GM18511 (cell line): Measurements from ENCODE around the gene SGPP2.
"Not testable (repeated sequence)": the region's sequence is repeated elsewhere in the genome, so short reads cannot be mapped to it uniquely, and the experiment has no call there.

Experiments used
- ATAC-seq: cut with Tn5 transposase; IDR thresholded peaks from one replicate; pipeline ENCODE4 v1.9.1; 2021; ENCODE audit warnings: mild to moderate bottlenecking, moderate library complexity; ENCODE audit not compliant: unreplicated experiment

SGPP2 gene, protein sequence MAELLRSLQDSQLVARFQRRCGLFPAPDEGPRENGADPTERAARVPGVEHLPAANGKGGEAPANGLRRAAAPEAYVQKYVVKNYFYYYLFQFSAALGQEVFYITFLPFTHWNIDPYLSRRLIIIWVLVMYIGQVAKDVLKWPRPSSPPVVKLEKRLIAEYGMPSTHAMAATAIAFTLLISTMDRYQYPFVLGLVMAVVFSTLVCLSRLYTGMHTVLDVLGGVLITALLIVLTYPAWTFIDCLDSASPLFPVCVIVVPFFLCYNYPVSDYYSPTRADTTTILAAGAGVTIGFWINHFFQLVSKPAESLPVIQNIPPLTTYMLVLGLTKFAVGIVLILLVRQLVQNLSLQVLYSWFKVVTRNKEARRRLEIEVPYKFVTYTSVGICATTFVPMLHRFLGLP

DNA sequence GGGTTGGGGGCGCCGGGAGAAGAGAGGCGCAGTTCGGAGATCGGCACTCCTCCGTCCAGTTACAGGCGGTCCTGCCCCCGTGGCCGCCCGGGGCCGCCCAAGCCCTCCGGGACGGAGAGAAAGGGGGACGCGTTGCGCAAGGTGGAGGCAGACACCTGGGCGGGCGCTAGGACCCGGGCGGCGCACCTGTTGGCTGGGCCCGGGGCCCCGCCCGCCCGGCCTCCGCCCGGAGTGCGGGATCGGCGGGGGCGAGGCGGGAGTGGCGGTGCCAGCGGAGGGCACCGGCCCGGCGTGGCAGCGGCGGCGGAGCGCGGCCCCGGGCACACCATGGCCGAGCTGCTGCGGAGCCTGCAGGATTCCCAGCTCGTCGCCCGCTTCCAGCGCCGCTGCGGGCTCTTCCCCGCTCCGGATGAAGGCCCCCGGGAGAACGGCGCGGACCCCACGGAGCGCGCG lies at the start of gene SGPP2:
Gene SGPP2, plus strand, starts transcription at position 268 of the 453 bp plus-strand sequence. Its CDS starts 60 bp downstream, at position 328.
- peak; percentile 34 for ATAC-seq

DNA sequence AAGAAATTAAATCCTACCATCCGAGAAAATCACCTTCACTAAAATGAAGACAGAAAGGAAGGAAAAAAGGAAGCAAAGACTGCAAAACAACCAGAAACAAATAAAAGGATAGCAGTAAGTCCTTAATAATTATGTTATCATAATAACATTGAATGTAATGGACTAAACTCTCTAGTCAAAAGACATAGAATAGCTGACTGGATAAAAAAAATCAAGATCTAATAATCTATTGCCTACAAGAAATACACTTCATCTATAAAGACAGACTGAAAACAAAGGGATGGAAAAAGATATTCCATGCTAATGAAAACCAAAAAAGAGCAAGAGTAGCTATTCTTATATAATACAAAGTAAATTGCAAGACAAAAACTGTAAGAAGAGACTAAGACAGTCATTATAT lies 48.5 kb upstream of the SGPP2 start:
- ATAC-seq, result no peak

DNA sequence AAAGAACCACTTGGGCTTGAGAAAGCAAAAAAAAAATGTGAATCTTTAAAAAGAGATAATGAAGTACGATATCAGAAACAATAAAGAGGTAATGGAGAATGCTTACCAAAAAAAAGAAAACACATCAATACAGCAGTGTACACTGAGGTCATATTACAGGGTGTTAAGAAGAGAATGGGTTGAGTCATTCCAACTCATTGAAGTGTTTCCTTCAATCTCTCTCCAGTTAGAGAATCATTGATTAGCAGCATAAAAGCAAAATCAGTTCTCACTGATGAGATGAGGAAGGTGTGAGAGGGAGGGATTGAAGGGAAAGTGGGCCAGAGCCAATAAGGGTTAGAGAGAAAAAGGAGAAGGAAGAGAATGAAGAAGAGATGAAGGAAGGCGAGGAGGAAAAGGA lies 43.9 kb upstream of the SGPP2 start:
- ATAC-seq, result no peak

DNA sequence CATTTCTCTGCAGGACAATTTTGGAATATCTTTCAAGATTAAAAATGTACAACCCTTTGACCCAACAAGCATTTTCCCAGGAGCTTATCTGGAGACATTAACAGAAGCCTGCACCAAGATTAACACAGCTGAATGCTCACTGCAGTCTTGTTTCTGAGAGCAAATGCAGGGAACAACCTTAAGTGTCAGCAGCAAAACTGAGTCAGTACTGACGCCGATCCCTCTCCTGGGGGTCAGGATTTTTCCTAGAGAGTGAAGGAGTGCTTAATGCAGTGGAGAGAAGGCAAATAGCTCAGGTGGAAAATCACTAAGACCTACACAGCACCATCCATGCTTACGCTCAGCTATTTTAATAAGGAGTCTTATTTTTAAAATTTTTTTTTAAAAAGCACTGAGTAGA lies 42.8 kb upstream of the SGPP2 start:
- ATAC-seq, result no peak

DNA sequence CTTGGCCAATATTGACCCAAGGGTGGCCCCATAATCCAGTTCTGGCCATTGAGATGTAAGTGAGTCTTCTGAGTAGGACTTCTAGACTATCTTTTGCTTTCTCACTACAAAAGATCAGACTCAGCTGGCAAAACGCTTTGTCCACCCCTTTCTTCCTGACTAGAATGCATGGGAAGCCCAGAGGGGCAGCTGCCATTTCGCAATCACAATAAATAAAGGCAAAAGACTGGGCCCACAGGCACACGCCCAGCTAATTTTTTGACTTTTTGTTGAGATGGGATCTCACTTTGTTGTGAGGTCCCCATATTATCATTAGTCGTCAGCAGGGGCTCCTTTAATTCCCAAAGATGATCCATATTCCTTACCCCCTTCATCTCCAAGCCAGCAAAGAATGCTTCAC lies 41.1 kb upstream of the SGPP2 start:
- ATAC-seq, result no peak

DNA sequence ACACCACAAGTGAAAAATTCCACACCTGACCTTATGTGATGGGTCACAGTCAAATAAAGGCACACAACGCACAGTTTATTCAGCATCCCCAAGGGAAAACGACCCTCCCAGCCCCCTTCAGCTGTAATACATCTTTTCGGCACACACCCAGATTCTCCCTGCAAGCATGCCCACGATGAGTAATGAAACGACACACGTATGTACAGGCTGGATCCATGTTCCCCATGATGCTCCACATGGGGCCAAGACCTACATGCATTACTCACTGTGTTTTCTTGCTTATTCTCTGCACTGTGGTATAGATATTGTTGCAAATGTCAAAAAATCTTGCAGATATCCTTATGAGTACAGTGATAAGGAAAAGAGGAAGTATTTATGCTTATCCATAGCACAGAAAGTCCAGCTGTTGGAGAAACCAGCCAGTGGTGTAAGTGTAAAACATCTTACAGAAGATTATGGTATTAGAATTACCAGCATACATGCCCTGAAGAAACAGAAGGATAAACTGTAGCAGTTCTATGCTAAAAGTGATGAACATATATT lies 32.5 kb upstream of the SGPP2 start:
- ATAC-seq, result no peak

DNA sequence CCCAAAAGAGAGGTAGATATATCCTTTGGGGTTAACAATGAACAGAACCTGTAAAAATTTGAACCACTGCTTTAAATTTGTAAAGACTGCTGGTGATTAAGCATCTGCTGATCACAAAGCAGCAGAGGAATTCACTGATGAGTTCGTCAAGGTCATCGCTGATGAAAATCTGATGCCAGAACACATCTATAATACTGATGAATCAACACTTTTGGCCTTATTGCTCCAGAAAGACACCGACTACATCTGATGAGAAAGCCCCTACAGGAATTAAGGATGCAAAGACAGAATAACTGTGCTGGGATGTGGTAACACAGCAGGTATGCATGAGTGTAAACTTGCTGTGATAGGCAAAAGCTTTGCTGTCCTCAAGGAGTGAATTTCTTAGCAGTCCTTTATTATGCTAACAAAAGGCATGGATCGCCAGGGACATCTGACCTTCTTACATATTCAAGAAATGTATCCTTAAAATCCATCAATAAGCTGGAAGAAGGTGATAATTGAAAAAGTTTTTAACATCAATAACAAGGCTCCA lies 30.5 kb upstream of the SGPP2 start:
- no peak for ATAC-seq

DNA sequence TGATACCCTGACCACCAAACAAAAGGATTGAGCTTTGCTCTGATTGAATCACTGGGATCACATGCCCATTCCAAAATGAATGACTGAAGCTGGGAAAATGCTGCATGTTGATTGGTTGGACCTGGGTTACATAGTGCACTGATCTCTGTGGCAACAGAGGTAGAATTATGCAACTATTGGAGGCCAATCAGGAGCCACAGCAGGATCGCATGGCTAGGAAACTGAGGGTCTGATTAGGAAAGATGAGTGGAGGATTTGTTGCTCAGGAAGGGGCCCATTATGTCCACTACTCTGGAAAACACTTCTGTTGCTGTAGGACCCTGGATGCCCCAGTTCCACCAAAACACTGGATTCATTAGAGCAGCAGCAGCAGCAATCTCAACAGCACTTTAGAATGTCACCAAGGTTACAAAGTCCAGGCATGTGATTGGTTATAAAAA lies 25.9 kb upstream of the SGPP2 start:
- ATAC-seq, result no peak

DNA sequence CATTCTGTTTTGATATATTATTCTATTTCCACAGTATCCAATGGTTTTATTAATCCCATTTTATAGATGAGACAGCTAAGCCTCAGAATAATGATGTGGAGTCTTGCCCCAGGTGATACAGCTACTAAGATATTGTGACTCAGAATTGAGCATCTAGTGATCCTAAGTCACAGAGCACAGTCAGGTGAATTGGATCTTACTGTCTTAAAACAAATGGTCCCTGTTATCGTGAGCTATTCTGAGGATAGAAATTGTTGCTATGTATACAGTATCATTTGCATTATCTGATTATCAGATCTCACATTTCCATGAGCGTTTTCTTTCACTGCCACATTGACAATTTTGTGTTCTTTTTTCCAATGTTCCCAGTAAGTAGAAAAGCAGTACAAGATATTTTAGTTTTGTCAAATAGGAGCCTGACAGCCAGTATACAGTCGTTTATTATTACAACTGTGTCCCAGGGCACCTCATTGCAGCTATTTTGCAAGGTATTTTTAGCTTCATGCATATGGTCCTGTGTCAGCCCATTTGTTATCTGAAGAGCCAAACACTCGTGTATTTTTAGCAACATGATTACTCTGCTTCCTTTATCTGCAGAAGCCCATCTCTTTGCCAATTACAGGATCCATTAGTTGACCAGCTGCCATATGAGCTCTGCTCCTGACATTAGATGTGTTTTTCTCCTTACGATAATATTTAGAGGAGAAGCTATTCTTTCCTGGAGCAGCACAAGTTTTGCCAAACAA lies 25.1 kb upstream of the SGPP2 start:
- no peak for ATAC-seq

DNA sequence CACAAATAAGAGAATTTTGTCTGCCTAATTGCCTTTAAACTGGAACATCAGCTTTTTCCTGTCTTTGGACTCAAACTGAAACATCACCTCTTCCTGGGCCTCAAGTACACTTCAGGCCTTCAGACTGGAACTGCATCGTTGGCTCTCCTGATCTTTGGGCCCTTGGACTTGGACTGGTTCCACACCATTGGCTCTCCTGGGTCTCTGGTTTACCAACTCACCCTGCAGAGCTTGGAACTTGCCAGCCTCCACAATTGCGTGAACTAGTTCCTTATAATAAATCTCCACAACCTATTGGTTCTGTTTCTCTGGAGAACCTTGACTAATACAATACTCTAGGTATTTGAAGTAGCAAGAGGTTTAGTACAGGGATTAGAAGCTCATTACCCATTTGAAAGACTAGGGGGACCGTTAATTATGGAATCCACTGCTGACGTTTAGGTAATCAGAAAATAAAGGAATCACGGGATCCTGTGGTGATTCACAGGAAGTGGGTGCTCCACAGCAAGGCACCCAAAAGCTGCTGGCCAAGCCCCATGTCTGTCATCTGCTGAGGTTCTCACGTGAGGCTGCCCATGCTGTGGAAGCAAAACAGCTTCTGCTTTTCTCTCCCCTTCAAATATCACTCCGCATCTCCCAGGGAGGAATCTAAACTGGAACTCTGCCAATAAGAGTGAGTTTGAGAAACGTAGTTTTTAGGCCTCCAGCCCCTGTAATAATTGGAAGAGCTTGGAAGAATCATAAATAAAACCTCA lies 20.0 kb upstream of the SGPP2 start:
- ATAC-seq, result no peak

DNA sequence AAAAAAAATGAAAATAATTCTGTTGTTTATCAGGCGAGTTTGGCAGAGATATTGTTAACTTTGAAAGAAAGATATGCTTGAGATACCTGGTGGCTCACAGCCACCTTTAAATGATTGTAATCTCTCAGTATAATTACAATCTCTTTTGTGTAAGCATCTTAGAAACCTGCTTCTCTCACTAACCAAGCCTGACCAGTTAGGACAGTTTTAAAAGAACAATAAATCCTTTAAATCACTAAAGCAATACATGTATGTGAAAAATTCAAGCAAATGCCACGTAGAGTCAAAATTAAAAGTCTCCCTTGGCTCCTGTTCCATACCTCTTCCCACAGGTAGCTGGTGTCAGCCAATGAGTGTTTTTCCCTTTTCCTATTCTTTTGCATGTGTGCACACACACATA lies 15.7 kb upstream of the SGPP2 start:
- ATAC-seq, result no peak

DNA sequence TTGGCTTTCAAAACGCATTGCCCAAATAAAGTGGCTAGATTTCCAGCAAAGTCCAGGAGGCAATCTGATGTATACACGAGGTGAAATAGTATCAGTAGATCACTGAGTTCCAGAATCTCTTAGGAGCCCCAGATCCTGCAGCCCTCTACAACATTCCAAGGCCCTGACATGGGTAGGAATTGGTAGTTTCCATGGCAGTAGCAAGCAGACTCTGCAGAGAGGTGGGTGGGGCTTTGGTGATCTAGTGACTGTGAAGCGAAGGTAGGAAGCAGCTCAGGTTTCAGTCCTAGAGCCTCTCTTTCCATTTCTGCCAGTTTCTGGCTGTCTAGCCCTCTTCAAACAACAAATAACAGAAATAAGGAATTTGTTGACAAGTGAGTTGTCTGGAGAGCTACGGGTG lies 13.8 kb upstream of the SGPP2 start:
- ATAC-seq, result no peak

DNA sequence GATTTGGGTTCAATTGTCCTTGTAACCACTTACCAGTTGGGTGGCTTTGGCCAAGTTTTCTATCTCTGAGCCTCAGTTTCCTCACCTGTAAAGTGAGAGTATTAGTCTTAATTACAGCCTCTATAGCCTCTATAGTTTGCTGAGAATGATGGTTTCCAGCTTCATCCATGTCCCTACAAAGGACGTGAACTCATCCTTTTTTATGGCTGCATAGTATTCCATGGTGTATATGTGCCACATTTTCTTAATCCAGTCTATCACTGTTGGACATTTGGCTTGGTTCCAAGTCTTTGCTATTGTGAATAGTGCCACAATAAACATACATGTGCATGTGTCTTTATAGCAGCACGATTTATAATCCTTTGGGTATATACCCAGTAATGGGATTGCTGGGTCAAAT lies 12.0 kb upstream of the SGPP2 start:
- not testable (repeated sequence) for ATAC-seq

DNA sequence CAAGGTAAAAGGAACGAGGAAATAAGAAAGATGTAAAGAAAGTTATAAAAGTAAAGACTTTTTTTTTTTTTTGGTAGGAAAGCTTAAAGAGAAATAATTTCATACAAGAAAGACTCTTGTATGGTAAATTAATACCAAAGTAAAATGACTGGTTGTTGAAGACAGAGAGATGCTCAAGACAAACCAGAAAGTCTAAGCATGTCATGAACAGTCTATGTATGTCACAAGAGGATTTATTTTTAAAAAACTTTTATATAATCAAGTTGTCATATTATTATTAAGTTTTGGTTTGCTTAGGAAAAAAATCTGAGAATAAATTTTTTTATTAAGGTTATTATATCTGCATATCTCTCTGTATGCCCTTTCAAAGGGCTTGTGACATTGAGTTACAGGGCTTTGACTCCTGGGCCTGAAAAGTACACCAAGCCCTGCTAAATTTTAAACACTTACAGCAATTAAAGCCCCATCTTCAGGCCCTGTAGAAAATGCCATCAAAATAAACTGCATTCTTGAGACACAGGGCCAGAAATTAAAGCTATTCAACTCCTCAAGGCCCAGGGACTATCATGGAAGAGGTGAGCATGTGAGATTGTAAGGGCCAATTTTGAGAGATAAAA lies 10.9 kb upstream of the SGPP2 start:
- no peak for ATAC-seq

DNA sequence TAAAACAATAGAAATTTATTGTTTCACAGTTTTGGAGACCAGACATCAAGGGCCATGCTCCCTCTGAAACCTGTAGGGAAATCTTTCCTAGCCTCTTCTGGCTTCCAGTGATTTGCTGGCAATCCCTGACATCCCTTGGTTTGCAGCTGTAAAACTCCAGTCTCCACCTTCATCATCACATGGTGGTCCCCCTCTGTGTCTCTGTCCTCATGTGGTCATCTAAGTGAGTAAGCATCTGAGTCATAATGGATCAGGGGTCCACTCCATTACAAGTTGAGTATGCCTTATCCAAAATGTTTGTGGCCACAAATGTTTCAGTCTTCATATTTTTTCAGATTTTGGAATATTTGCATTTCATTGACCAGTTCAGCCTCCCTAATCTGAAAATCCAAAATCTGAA lies 5.6 kb upstream of the SGPP2 start:
- ATAC-seq, result no peak

DNA sequence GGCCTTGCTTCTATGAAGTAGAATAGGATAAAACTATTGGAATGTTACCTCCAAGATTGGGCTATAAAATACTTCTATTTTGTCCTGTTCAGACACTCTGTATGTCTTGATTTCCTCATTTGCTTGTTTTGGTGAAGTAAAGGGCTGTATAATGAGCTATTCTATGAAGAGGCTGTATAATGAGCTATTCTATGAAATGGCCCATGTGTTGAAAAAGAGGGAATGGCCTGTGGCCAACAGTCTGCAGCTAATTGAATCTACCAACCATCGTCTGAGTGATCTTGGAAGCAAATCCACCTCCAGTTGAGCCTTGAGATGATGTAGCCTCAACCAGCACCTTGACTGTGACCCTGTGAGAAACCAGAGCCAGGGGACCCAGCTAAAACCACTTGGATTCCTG lies 3.8 kb upstream of the SGPP2 start:
- ATAC-seq, result no peak

DNA sequence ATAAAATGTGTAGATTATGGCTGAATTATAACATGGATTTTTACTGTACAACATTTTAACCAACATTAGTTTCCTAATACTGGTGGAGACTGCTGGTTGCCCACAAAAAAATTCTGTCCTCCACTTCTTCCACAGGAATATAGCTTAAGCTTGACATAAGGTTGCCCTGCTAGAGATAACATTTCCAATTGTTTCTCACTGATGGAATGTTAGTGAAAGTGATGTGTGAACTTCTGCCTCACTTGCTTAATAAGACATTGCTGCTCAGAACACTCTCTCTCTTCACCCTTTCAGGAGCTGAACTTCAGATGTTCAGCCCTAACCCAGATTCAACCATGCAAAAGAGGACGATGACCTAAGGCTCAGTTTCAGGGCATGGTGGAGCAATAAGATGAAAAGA lies 2.7 kb upstream of the SGPP2 start:
- no peak for ATAC-seq

DNA sequence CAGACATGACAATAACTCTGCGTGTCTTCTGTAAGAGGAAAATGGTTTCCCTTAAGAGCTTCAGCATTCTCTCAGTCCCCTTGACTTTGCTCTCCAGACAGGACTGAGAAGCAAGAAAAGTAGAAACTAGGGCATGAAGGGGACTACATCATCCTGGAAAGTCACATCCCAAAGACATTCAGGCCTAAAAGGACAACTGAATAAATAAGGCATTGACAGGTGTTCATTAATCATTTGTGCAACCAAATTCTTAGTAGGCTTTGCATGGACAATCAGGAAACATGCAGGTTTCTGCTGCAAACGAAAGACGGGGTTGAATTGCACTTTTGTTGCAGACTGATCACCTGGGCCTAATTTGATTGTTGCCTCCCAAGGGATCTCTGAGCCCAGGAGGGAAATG lies 1.2 kb upstream of the SGPP2 start:
- no peak for ATAC-seq

DNA sequence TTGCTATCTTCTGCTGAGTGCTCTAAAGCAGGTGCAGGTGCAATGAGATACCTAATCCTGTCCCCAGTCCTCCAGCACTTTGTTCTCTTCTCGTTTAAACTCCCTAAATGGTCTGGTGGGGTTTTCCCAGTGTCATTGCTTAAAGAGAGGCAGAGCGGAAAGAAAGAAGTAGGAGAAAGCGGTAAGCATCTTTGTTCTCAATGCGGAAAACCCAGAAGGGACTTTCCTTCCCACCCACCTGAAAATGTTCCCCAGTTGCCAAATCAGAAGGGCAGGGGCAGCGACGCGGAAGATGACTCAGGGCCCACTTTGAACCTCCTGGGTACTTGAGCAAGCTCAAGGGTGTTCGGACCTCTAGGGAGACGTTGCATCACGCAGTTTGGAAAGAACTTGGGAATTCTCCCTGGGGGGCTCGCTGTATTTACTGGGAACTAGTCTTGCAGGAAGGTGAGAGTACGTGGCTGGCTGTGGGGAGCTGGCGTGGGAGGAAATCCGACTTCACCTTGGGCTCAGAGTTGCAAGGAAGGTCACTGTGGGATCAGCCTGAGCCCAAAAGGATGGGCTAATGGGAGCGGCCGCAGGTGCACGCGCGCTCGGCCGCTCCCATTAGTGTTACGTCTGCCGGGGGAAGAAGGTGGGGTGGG lies 589 bp upstream of the SGPP2 start:
- peak; percentile 29 for ATAC-seq
